H1 (cell line): Measurements from ENCODE around the gene ROBO4. TPM values are rescaled to one million over a fixed set of nuclear protein-coding genes. Genes with fewer than 3 reads are reported as not detected.

Experiments
- CTCF ChIA-PET: fragments of 300-600 bp; sonication (Branson Sonifier 250); formaldehyde crosslinking; loops from one replicate; lab custom pipeline; 2021; ENCODE audit not compliant: partially characterized antibody; lab: Charles Lee
- POLR2A ChIA-PET: fragments of 300-600 bp; sonication (Branson Sonifier 250); formaldehyde crosslinking; loops from one replicate; lab custom pipeline; 2021; ENCODE audit warnings: inconsistent platforms; ENCODE audit not compliant: partially characterized antibody; lab: Charles Lee
- DNase-seq, 2 experiments: peaks; one replicate each; pipeline versions ENCODE4 v3.0.0 to v3.0.0-alpha.2; 2010 to 2022; ENCODE audit warnings: low spot score in 2 of 2, low read depth in 1 of 2, mixed read lengths in 1 of 2
- FAIRE-seq: peaks from 2 replicates; lab custom pipeline; 2011; peaks lifted over from hg19 to GRCh38; lab: Jason Lieb, UNC
- H2AFZ ChIP-seq: 2 replicates; pipeline ENCODE4 v1.8.1; 2012; ENCODE audit warnings: low read length, inconsistent platforms
- H2AK5ac ChIP-seq: 2 replicates; pipeline ENCODE4 v1.6.1; 2013; ENCODE audit warnings: low read depth, low read length
- H2BK120ac ChIP-seq: replicated peaks from 2 replicates; pipeline ENCODE3; 2013; ENCODE audit warnings: low read depth, low read length, inconsistent platforms
- H2BK12ac ChIP-seq: 2 replicates; pipeline ENCODE4 v1.6.1; 2013; ENCODE audit warnings: low read depth, low read length
- H2BK15ac ChIP-seq: 2 replicates; pipeline ENCODE4 v1.6.1; 2013; ENCODE audit warnings: low read length
- H2BK20ac ChIP-seq: 2 replicates; pipeline ENCODE4 v1.6.1; 2013; ENCODE audit warnings: low read length
- H2BK5ac ChIP-seq: 2 replicates; pipeline ENCODE4 v1.6.1; 2013; ENCODE audit warnings: low read depth, low read length
- H3K14ac ChIP-seq: 2 replicates; pipeline ENCODE4 v1.6.1; 2013; ENCODE audit warnings: inconsistent platforms; ENCODE audit not compliant: insufficient read length
- H3K18ac ChIP-seq: 2 replicates; pipeline ENCODE4 v1.6.1; 2013; ENCODE audit warnings: low read length; ENCODE audit errors: extremely low read depth
- H3K23ac ChIP-seq: 2 replicates; pipeline ENCODE4 v1.6.1; 2013; ENCODE audit warnings: inconsistent platforms; ENCODE audit not compliant: insufficient read length
- H3K23me2 ChIP-seq: 2 replicates; pipeline ENCODE4 v1.6.1; 2013; ENCODE audit warnings: low read depth, low read length
- H3K27ac ChIP-seq: 2 replicates; pipeline ENCODE4 v1.6.1; 2011; ENCODE audit warnings: low read depth, low read length, inconsistent platforms
- H3K27me3 ChIP-seq, 4 experiments: replicated peaks in 1 of 4; 1 replicate in 1 of 4; 2 replicates in 3 of 4; pipeline versions ENCODE4 v1.6.1 to v1.8.1; 2011 to 2013; ENCODE audit warnings: low read length in 3 of 4, mild to moderate bottlenecking in 3 of 4, inconsistent platforms in 2 of 4, mixed read lengths in 2 of 4, moderate library complexity in 1 of 4; ENCODE audit not compliant: control insufficient read depth in 3 of 4, insufficient read depth in 3 of 4; ENCODE audit errors: extremely low read depth in 1 of 4
- H3K36me3 ChIP-seq, 4 experiments: 2 replicates each; pipeline versions ENCODE4 v1.6.1 to v1.8.1; 2011 to 2013; ENCODE audit warnings: mild to moderate bottlenecking in 4 of 4, low read length in 3 of 4, moderate library complexity in 2 of 4, control low read depth in 1 of 4, inconsistent platforms in 1 of 4; ENCODE audit not compliant: insufficient read depth in 4 of 4, control insufficient read depth in 2 of 4
- H3K4ac ChIP-seq: replicated peaks from 2 replicates; pipeline ENCODE3; 2013; ENCODE audit warnings: low read length, low read depth, mixed read lengths, inconsistent platforms; ENCODE audit not compliant: insufficient read length
- H3K4me1 ChIP-seq, 4 experiments: replicated peaks in 1 of 4; 1 replicate in 1 of 4; 2 replicates in 3 of 4; pipeline versions ENCODE4 v1.6.1 to v1.8.1; 2011 to 2013; ENCODE audit warnings: low read length in 3 of 4, inconsistent platforms in 2 of 4, mixed read lengths in 1 of 4; ENCODE audit not compliant: insufficient read depth in 4 of 4, control insufficient read depth in 3 of 4
- H3K4me2 ChIP-seq, 2 experiments: 2 replicates each; pipeline versions ENCODE4 v1.6.1 to v1.8.1; 2011 to 2013; ENCODE audit warnings: low read depth in 2 of 2, low read length in 2 of 2, control low read depth in 1 of 2, inconsistent platforms in 1 of 2, mild to moderate bottlenecking in 1 of 2; ENCODE audit not compliant: insufficient read depth in 1 of 2
- H3K4me3 ChIP-seq, 4 experiments: fragments of 200-600, 300-600 bp in 1 of 4; sonication (generic), shearing (Covaris generic), sonication (Bioruptor Twin) in 1 of 4; 2 replicates each; pipeline versions ENCODE4 v1.5.1 to v1.8.1; 2011 to 2016; ENCODE audit warnings: low read length in 4 of 4, low read depth in 3 of 4, control low read depth in 2 of 4, inconsistent platforms in 2 of 4, mild to moderate bottlenecking in 2 of 4, mixed read lengths in 1 of 4, moderate library complexity in 1 of 4; ENCODE audit not compliant: insufficient read depth in 2 of 4; ENCODE audit errors: extremely low read depth in 1 of 4
- H3K56ac ChIP-seq: replicated peaks from 2 replicates; pipeline ENCODE3; 2013; ENCODE audit warnings: low read depth, mild to moderate bottlenecking, mixed read lengths, low read length, inconsistent platforms; ENCODE audit not compliant: insufficient read length
- H3K79me1 ChIP-seq: 2 replicates; pipeline ENCODE4 v1.6.1; 2013; ENCODE audit warnings: low read depth, low read length, control low read depth
- H3K79me2 ChIP-seq, 2 experiments: 2 replicates each; pipeline versions ENCODE4 v1.6.1 to v1.8.1; 2012 to 2013; ENCODE audit warnings: low read length in 2 of 2, mild to moderate bottlenecking in 2 of 2, inconsistent platforms in 1 of 2; ENCODE audit not compliant: insufficient read depth in 2 of 2, control insufficient read depth in 1 of 2
- H3K9ac ChIP-seq, 4 experiments: replicated peaks in 1 of 4; 1 replicate in 1 of 4; 2 replicates in 3 of 4; pipeline versions ENCODE4 v1.6.1 to v1.8.1; 2011 to 2013; ENCODE audit warnings: low read depth in 3 of 4, low read length in 3 of 4, control low read depth in 2 of 4, mild to moderate bottlenecking in 2 of 4, moderate library complexity in 2 of 4, inconsistent platforms in 1 of 4; ENCODE audit errors: extremely low read depth in 1 of 4
- H3K9me3 ChIP-seq, 2 experiments: 2 replicates each; pipeline versions ENCODE4 v1.6.1 to v1.8.1; 2012 to 2013; ENCODE audit warnings: mild to moderate bottlenecking in 2 of 2, moderate library complexity in 2 of 2, control low read depth in 1 of 2, inconsistent platforms in 1 of 2, low read depth in 1 of 2, low read length in 1 of 2, mixed read lengths in 1 of 2; ENCODE audit not compliant: insufficient read depth in 2 of 2
- H4K20me1 ChIP-seq, 2 experiments: replicated peaks in 1 of 2; 2 replicates each; pipeline versions ENCODE3 to v1.8.1; 2011 to 2013; ENCODE audit warnings: inconsistent platforms in 2 of 2, low read length in 2 of 2, mild to moderate bottlenecking in 1 of 2; ENCODE audit not compliant: insufficient read depth in 2 of 2, control insufficient read depth in 1 of 2
- H4K5ac ChIP-seq: 2 replicates; pipeline ENCODE4 v1.6.1; 2013; ENCODE audit warnings: low read length, low read depth, mixed read lengths, inconsistent platforms; ENCODE audit not compliant: insufficient read length
- H4K8ac ChIP-seq: 2 replicates; pipeline ENCODE4 v1.8.0; 2013; ENCODE audit warnings: mild to moderate bottlenecking, moderate library complexity, low read length, inconsistent platforms; ENCODE audit not compliant: insufficient read depth; ENCODE audit errors: extremely low read depth
- H4K91ac ChIP-seq: replicated peaks from 2 replicates; pipeline ENCODE3; 2013; ENCODE audit warnings: low read length, mixed read lengths, inconsistent platforms; ENCODE audit not compliant: insufficient read length
- SIN3A ChIP-seq, 2 experiments: IDR thresholded peaks in 1 of 2; conservative IDR thresholded peaks in 1 of 2; 2 replicates each; pipeline ENCODE4 v1.6.1; 2011 to 2012; ENCODE audit warnings: low read length in 2 of 2, improper control_type of control experiment in 1 of 2, low read depth in 1 of 2, mild to moderate bottlenecking in 1 of 2
- WGBS, 2 experiments: shearing (Covaris generic) in 1 of 2; methylation state at CpG; one replicate each; pipeline versions ENCODE4 v1.1.6 to v1.1.7; 2013 to 2015; ENCODE audit warnings: low lambda C conversion rate in 2 of 2, mixed read lengths in 2 of 2, inconsistent platforms in 1 of 2, low coverage in 1 of 2, missing lambda C conversion rate in 1 of 2; ENCODE audit not compliant: insufficient replicate concordance in 2 of 2, insufficient coverage in 1 of 2, insufficient read length in 1 of 2; ENCODE audit errors: extremely low coverage in 1 of 2, missing lambda C conversion rate in 1 of 2; 5-methylcytosine and 5-hydroxymethylcytosine counted together
- polyA plus RNA-seq, 7 experiments: library from polyadenylated mRNA; depleted of rRNA in 3 of 7; stranded (reverse) in 5 of 7; unstranded in 2 of 7; fragments of >200 nt in 5 of 7; fragments of 200-250 nt in 2 of 7; gene quantifications; 1 replicate in 5 of 7; 2 replicates in 1 of 7; 4 replicates in 1 of 7; pipeline versions ENCODE4 v1.2.1 to v1.2.3, GENCODE V29; 2011 to 2013; ENCODE audit warnings: missing spikeins in 2 of 7, mixed read lengths in 2 of 7
- total RNA-seq: library from RNA; stranded (reverse); fragmentation: NEBNext Ultra II Directional; extraction: Animal tissue kit (Norgen Biotek cat#: 25700); gene quantifications from 2 replicates; pipeline ENCODE4 v1.2.1, GENCODE V29; 2021

ROBO4 gene
- total and polyA plus RNA-seq, 2 of the 8 experiments (the other 6 are each of a cell fraction or from before 2014, with no cell fraction given) = 0.03 TPM; not detected in 1

- Histone ChIP-seq H3K56ac (no peak overlapping the region), H2BK5ac (no peak overlapping the region), H4K20me1 (no peaks in the 10 kb centered on the region), H3K27me3 (peaks cover 0 to 3% (median 0%) of the 10 kb centered on the region in 4 experiments; a peak in 4 of 7 replicates), H3K4me1 (no peaks in the 10 kb centered on the region), H2BK120ac (no peak overlapping the region), H3K79me1 (no peaks in the 10 kb centered on the region), H2BK20ac (no peak overlapping the region), H4K5ac (no peak overlapping the region), H3K18ac (no peak overlapping the region), H3K36me3 (no peaks in the 10 kb centered on the region), H3K14ac (no peak overlapping the region), H2AK5ac (no peak overlapping the region), H3K27ac (no peak overlapping the region), H2BK12ac (no peak overlapping the region), H3K4me3 (no peak overlapping the region), H4K91ac (no peak overlapping the region), H3K4me2 (no peak overlapping the region), H2BK15ac (no peak overlapping the region), H3K23ac (no peak overlapping the region), H3K23me2 (no peaks in the 10 kb centered on the region; the same call in 1 of the 2 replicates), H2AFZ (no peak overlapping the region), H3K9me3 (no peaks in the 10 kb centered on the region), H4K8ac (no peak overlapping the region), H3K4ac (no peak overlapping the region), H3K9ac (no peak overlapping the region), H3K79me2 (no peaks in the 10 kb centered on the region)
- DNase-seq (no peak), FAIRE-seq (no peak)
- CTCF ChIA-PET = no interaction called here
- POLR2A ChIA-PET = no interaction called here
- 76% methylated on average over 3 of the region's 3 CpGs; no CpG with 5 or more reads in 1 of the 2 experiments for WGBS, 2 experiments
- no peak for TF ChIP-seq SIN3A (conservative IDR thresholded peaks at IDR 0.05 in 1 of 2, IDR thresholded peaks at IDR 0.05 in 1 of 2; ENCODE audit: low read depth in 1 of 2, low read length in 2 of 2)
Observed at GRCh38 chr11:124930799-124931198, 33.1 kb upstream of the ROBO4 start.
